Endodermal cell (in vitro differentiated cells): ENCODE measurements around the gene IKZF1. TPM values are rescaled to one million over a fixed set of nuclear protein-coding genes. Genes with fewer than 3 reads are reported as not detected.

Source experiments
- DNase-seq: peaks from one replicate; pipeline ENCODE4 v3.0.0-alpha.2; 2017
- H3K27ac ChIP-seq: 2 replicates; pipeline ENCODE4 v1.5.1; 2013; ENCODE audit warnings: mild to moderate bottlenecking, low read depth, low read length, moderate library complexity
- H3K27me3 ChIP-seq: 2 replicates; pipeline ENCODE4 v1.6.1; 2013; ENCODE audit warnings: mild to moderate bottlenecking, low read length, moderate library complexity; ENCODE audit not compliant: insufficient read depth, control insufficient read depth, poor library complexity, severe bottlenecking
- H3K36me3 ChIP-seq: 2 replicates; pipeline ENCODE4 v1.7.0; 2013; ENCODE audit warnings: mild to moderate bottlenecking, low read length, moderate library complexity; ENCODE audit not compliant: control insufficient read depth, insufficient read depth
- H3K4me1 ChIP-seq: one replicate; pipeline ENCODE4 v1.7.0; 2013; ENCODE audit warnings: low read length; ENCODE audit not compliant: control insufficient read depth, insufficient read depth
- H3K4me3 ChIP-seq: 2 replicates; pipeline ENCODE4 v1.5.1; 2013; ENCODE audit warnings: mild to moderate bottlenecking, low read length, moderate library complexity
- H3K9ac ChIP-seq: 2 replicates; pipeline ENCODE4 v1.6.1; 2013; ENCODE audit warnings: mild to moderate bottlenecking, low read length, moderate library complexity; ENCODE audit not compliant: poor library complexity, severe bottlenecking; ENCODE audit errors: extremely low read depth
- H3K9me3 ChIP-seq: 2 replicates; pipeline ENCODE4 v1.6.1; 2013; ENCODE audit warnings: mild to moderate bottlenecking, low read length, moderate library complexity; ENCODE audit not compliant: control insufficient read depth
- H3K27ac Mint-ChIP-seq: 2 replicates; pipeline ENCODE4 v1.8.0; 2020; ENCODE audit warnings: mixed read lengths
- H3K27me3 Mint-ChIP-seq: 2 replicates; pipeline ENCODE4 v1.8.0; 2021; ENCODE audit warnings: mild to moderate bottlenecking, mixed read lengths; ENCODE audit not compliant: insufficient read depth
- H3K36me3 Mint-ChIP-seq: 2 replicates; pipeline ENCODE4 v1.8.0; 2020; ENCODE audit warnings: low read depth, mixed read lengths
- H3K4me1 Mint-ChIP-seq: 2 replicates; pipeline ENCODE4 v1.8.0; 2020; ENCODE audit warnings: mixed read lengths
- H3K4me3 Mint-ChIP-seq: 2 replicates; pipeline ENCODE4 v1.8.0; 2020; ENCODE audit warnings: mild to moderate bottlenecking, moderate library complexity, mixed read lengths
- H3K9me3 Mint-ChIP-seq: 2 replicates; pipeline ENCODE4 v1.8.0; 2020; ENCODE audit warnings: mild to moderate bottlenecking, mixed read lengths
- CTCF ChIP-seq: fragments of 200-600 bp; sonication (generic); conservative IDR thresholded peaks from 2 replicates; pipeline ENCODE4 v1.5.0; 2021; ENCODE audit warnings: antibody characterized with exemption, mild to moderate bottlenecking
- WGBS, 2 experiments: methylation state at CpG; one replicate each; pipeline versions ENCODE4 v1.1.5 to v1.1.7; 2013; ENCODE audit warnings: missing lambda C conversion rate in 2 of 2, mixed read lengths in 1 of 2; ENCODE audit not compliant: insufficient coverage in 1 of 2, insufficient read length in 1 of 2; 5-methylcytosine and 5-hydroxymethylcytosine counted together
- total RNA-seq, 2 donors: library from RNA; stranded (reverse); fragmentation: NEBNext Ultra II Directional in 1 of 2; extraction: Animal tissue kit (Norgen Biotek cat#: 25700) in 1 of 2; gene quantifications; 2 replicates in 1 of 2; 3 replicates in 1 of 2; pipeline ENCODE4 v1.2.1, GENCODE V29; 2021

Gene IKZF1
- total RNA-seq, 2 donors from 2014 or later, result 0.44 to 0.55 TPM

GRCh38 chr7:50307368-50308032, 3.0 kb downstream of the IKZF1 start:
- no peaks in the 10 kb centered on the region for H3K36me3 Mint-ChIP-seq
- no peak overlapping the region for H3K27ac Mint-ChIP-seq
- peaks cover 44% of the 10 kb centered on the region for H3K27me3 Mint-ChIP-seq
- H3K27ac ChIP-seq, result no peak overlapping the region
- H3K9me3 Mint-ChIP-seq, result no peaks in the 10 kb centered on the region
- no peaks in the 10 kb centered on the region for H3K36me3 ChIP-seq
- H3K4me3 Mint-ChIP-seq, result no peak overlapping the region
- H3K27me3 ChIP-seq, result peaks cover 46% of the 10 kb centered on the region
- peaks cover 5% of the 10 kb centered on the region for H3K4me1 Mint-ChIP-seq
- no peak for TF ChIP-seq CTCF
- no peak for DNase-seq
- H3K9me3 ChIP-seq, result no peaks in the 10 kb centered on the region
- H3K4me3 ChIP-seq, result no peak overlapping the region
- peaks cover 1% of the 10 kb centered on the region for H3K4me1 ChIP-seq
- WGBS, 2 experiments, result 58 to 66% methylated on average over 7 to 10 of the region's 10 CpGs
- no peak overlapping the region for H3K9ac ChIP-seq

- no peaks in the 10 kb centered on the region for H3K36me3 Mint-ChIP-seq
- peaks cover 37% of the 10 kb centered on the region for H3K27me3 Mint-ChIP-seq
- 95 to 100% methylated on average over 2 to 3 of the region's 3 CpGs for WGBS, 2 experiments
- no peak overlapping the region for H3K27ac Mint-ChIP-seq
- H3K9me3 Mint-ChIP-seq, result no peaks in the 10 kb centered on the region
- no peak overlapping the region for H3K4me3 Mint-ChIP-seq
- no peaks in the 10 kb centered on the region for H3K9me3 ChIP-seq
- peaks cover 39% of the 10 kb centered on the region for H3K27me3 ChIP-seq
- H3K9ac ChIP-seq, result no peak overlapping the region
- H3K4me1 Mint-ChIP-seq, result peaks cover 10% of the 10 kb centered on the region
- no peak for DNase-seq
- TF ChIP-seq CTCF, result no peak
- H3K36me3 ChIP-seq, result no peaks in the 10 kb centered on the region
- H3K4me1 ChIP-seq, result peaks cover 5% of the 10 kb centered on the region
- no peak overlapping the region for H3K27ac ChIP-seq
- H3K4me3 ChIP-seq, result no peak overlapping the region
Measured at GRCh38 chr7:50308203-50308531, 3.7 kb downstream of the IKZF1 start.

GRCh38 chr7:50308532-50309385, 4.2 kb downstream of the IKZF1 start:
- Mint-ChIP-seq H3K27ac (no peak overlapping the region), H3K4me1 (peaks cover 10% of the 10 kb centered on the region), H3K36me3 (no peaks in the 10 kb centered on the region), H3K27me3 (peaks cover 33% of the 10 kb centered on the region), H3K9me3 (no peaks in the 10 kb centered on the region), H3K4me3 (no peak overlapping the region)
- no peak for DNase-seq
- Histone ChIP-seq H3K36me3 (no peaks in the 10 kb centered on the region), H3K9ac (no peak overlapping the region), H3K27ac (no peak overlapping the region), H3K9me3 (no peaks in the 10 kb centered on the region), H3K4me1 (peaks cover 5% of the 10 kb centered on the region), H3K4me3 (no peak overlapping the region), H3K27me3 (peaks cover 34% of the 10 kb centered on the region)
- TF ChIP-seq CTCF, result no peak
- WGBS, 2 experiments, result 87 to 89% methylated on average over 10 to 17 of the region's 18 CpGs
